H1 (cell line): ENCODE results near the gene PRXL2A. TPM values are rescaled to one million over a fixed set of nuclear protein-coding genes. Genes with fewer than 3 reads are reported as not detected.

Source experiments
- GABPA ChIP-seq: IDR thresholded peaks from 2 replicates; pipeline ENCODE4 v1.6.1; 2011; ENCODE audit warnings: mild to moderate bottlenecking, low read length, moderate library complexity, borderline replicate concordance; ENCODE audit not compliant: insufficient read depth
- GTF2F1 ChIP-seq: IDR thresholded peaks from 2 replicates; pipeline ENCODE4 v1.6.1; 2012; ENCODE audit warnings: low read depth, low read length, improper control_type of control experiment, borderline replicate concordance
- polyA plus RNA-seq, 7 experiments: library from polyadenylated mRNA; depleted of rRNA in 3 of 7; stranded (reverse) in 5 of 7; unstranded in 2 of 7; fragments of >200 nt in 5 of 7; fragments of 200-250 nt in 2 of 7; gene quantifications; 1 replicate in 5 of 7; 2 replicates in 1 of 7; 4 replicates in 1 of 7; pipeline versions ENCODE4 v1.2.1 to v1.2.3, GENCODE V29; 2011 to 2013; ENCODE audit warnings: missing spikeins in 2 of 7, mixed read lengths in 2 of 7
- total RNA-seq: library from RNA; stranded (reverse); fragmentation: NEBNext Ultra II Directional; extraction: Animal tissue kit (Norgen Biotek cat#: 25700); gene quantifications from 2 replicates; pipeline ENCODE4 v1.2.1, GENCODE V29; 2021
- TF ChIP-seq, protein P1 (sequence below): IDR thresholded peaks from 2 replicates; pipeline ENCODE4 v1.6.1; 2012; ENCODE audit warnings: inconsistent platforms

Gene PRXL2A
- total and polyA plus RNA-seq, 2 of the 8 experiments (the other 6 are each of a cell fraction or from before 2014, with no cell fraction given), result 13.4 to 58.3 TPM

DNA sequence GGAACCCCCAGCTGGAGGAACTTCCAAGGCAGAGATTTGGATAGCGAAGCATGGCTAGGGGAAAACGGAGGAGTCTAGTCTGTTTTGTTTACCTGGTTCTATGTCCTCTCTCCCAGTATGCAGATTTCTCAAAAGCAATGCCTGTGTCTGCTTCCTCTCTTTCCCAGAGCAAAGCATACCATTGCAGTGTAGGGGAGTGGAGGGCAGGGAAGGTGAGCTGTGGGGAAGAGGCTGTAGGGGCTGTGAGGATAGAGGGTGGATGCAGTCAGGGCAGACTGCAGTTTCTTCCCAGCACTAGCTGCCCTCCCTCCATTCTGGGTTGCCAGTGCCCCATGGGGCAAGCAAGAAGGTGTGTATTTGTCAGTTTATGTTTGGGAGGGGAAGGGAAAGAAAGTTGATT lies 28.9 kb downstream of the PRXL2A start (continued):
- TF ChIP-seq GTF2F1 (no peak), GABPA (no peak)
- TF ChIP-seq, protein P1, sequence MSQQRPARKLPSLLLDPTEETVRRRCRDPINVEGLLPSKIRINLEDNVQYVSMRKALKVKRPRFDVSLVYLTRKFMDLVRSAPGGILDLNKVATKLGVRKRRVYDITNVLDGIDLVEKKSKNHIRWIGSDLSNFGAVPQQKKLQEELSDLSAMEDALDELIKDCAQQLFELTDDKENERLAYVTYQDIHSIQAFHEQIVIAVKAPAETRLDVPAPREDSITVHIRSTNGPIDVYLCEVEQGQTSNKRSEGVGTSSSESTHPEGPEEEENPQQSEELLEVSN, result no peak
